NT2/D1 (cell line): ENCODE data around the gene ITGA7.

Experiments
- YY1 ChIP-seq: IDR thresholded peaks from 2 replicates; pipeline ENCODE4 v1.6.1; 2011; ENCODE audit not compliant: insufficient read length, insufficient read depth
- ZNF274 ChIP-seq: IDR thresholded peaks from 2 replicates; pipeline ENCODE4 v1.6.1; 2011; ENCODE audit warnings: mild to moderate bottlenecking, low read depth, low read length

- no peak for TF ChIP-seq ZNF274
- no peak for TF ChIP-seq YY1
These were observed 37.4 kb downstream of the ITGA7 start for GRCh38 chr12:55670276-55670675.
